Neural progenitor cell (in vitro differentiated cells): ENCODE results near the gene RHOBTB3. TPM values are rescaled to one million over a fixed set of nuclear protein-coding genes. Genes with fewer than 3 reads are reported as not detected.
A peak's percentile ranks its signal among the peaks of the same experiment; 100 is the strongest.
"Not testable (repeated sequence)": the region's sequence is repeated elsewhere in the genome, so short reads cannot be mapped to it uniquely, and the experiment has no call there.

Experiments used
- DNase-seq: peaks from one replicate; pipeline ENCODE4 v3.0.0-alpha.2; 2016; ENCODE audit warnings: low spot score
- H2AFZ ChIP-seq: fragments of 200-600 bp; sonication (generic); replicated peaks from 2 replicates; pipeline ENCODE4 v1.6.1; 2016; ENCODE audit warnings: antibody characterized with exemption
- H3F3A ChIP-seq: fragments of 200-600 bp; sonication (generic); 2 replicates; pipeline ENCODE4 v1.6.1; 2016; ENCODE audit warnings: antibody characterized with exemption, low read depth
- H3K27ac ChIP-seq: fragments of 200-600 bp; sonication (generic); 2 replicates; pipeline ENCODE4 v1.5.1; 2016; ENCODE audit warnings: mild to moderate bottlenecking
- H3K27me3 ChIP-seq: fragments of 200-600 bp; sonication (generic); 2 replicates; pipeline ENCODE4 v1.6.1; 2016; ENCODE audit warnings: mild to moderate bottlenecking, moderate library complexity
- H3K36me3 ChIP-seq: fragments of 200-600 bp; sonication (generic); 2 replicates; pipeline ENCODE4 v1.5.1; 2016
- H3K4me1 ChIP-seq: fragments of 200-600 bp; sonication (generic); 2 replicates; pipeline ENCODE4 v1.6.1; 2016; ENCODE audit warnings: mixed run types
- H3K4me2 ChIP-seq: fragments of 200-600 bp; sonication (generic); 2 replicates; pipeline ENCODE4 v1.6.1; 2016
- H3K4me3 ChIP-seq: fragments of 200-600 bp; sonication (generic); 2 replicates; pipeline ENCODE4 v1.5.1; 2016
- H3K79me2 ChIP-seq: fragments of 200-600 bp; sonication (generic); 2 replicates; pipeline ENCODE4 v1.6.1; 2016; ENCODE audit warnings: low read depth
- H3K9ac ChIP-seq: fragments of 200-600 bp; sonication (generic); 2 replicates; pipeline ENCODE4 v1.6.1; 2016
- H3K9me3 ChIP-seq: fragments of 200-600 bp; sonication (generic); 2 replicates; pipeline ENCODE4 v1.5.1; 2016; ENCODE audit warnings: low read depth
- H4K20me1 ChIP-seq: fragments of 200-600 bp; sonication (generic); 2 replicates; pipeline ENCODE4 v1.6.1; 2016; ENCODE audit warnings: low read depth
- H3K27ac Mint-ChIP-seq: 3 replicates; pipeline ENCODE4 v1.8.0; 2021; ENCODE audit warnings: mixed read lengths
- H3K27me3 Mint-ChIP-seq: 2 replicates; pipeline ENCODE4 v1.8.0; 2022; ENCODE audit warnings: low read depth, mild to moderate bottlenecking, inconsistent platforms, moderate library complexity, mixed read lengths; ENCODE audit not compliant: insufficient read depth
- H3K36me3 Mint-ChIP-seq: 3 replicates; pipeline ENCODE4 v1.8.0; 2021; ENCODE audit warnings: mixed read lengths
- H3K4me1 Mint-ChIP-seq: 3 replicates; pipeline ENCODE4 v1.8.0; 2021; ENCODE audit warnings: mixed read lengths
- H3K4me3 Mint-ChIP-seq: 3 replicates; pipeline ENCODE4 v1.8.0; 2021; ENCODE audit warnings: mild to moderate bottlenecking, moderate library complexity, mixed read lengths
- H3K9me3 Mint-ChIP-seq: 3 replicates; pipeline ENCODE4 v1.8.0; 2020; ENCODE audit warnings: mixed read lengths
- CTCF ChIP-seq: fragments of 200-600 bp; sonication (generic); IDR thresholded peaks from 2 replicates; pipeline ENCODE4 v1.5.1; 2017; ENCODE audit warnings: antibody characterized with exemption, mild to moderate bottlenecking
- EZH2 ChIP-seq: fragments of 200-600 bp; sonication (generic); IDR thresholded peaks from 2 replicates; pipeline ENCODE4 v1.6.1; 2017; ENCODE audit warnings: antibody characterized with exemption, mild to moderate bottlenecking, moderate library complexity
- EZH2phosphoT487 ChIP-seq: fragments of 200-600 bp; sonication (generic); IDR thresholded peaks from 2 replicates; pipeline ENCODE4 v1.6.1; 2017; ENCODE audit warnings: antibody characterized with exemption
- total RNA-seq: library from RNA; depleted of rRNA; stranded (reverse); fragments of >200 nt; gene quantifications from 2 replicates; pipeline ENCODE4 v1.2.3, GENCODE V29; 2015; ENCODE audit warnings: low replicate concordance

Gene RHOBTB3
- total RNA-seq, 1 donor from 2014 or later = 3.6 TPM

GRCh38 chr5:95809414-95809960 is 78.4 kb downstream of the RHOBTB3 start:
- TF ChIP-seq EZH2 (no peak), EZH2phosphoT487 (no peak), CTCF (no peak)
- peaks cover 23% of the 10 kb centered on the region for H3K4me1 ChIP-seq
- no peaks in the 10 kb centered on the region for H3K79me2 ChIP-seq
- Mint-ChIP-seq H3K9me3 (no peaks in the 10 kb centered on the region), H3K27me3 (peaks cover 3% of the 10 kb centered on the region), H3K4me1 (peaks cover 32% of the 10 kb centered on the region), H3K27ac (peak overlapping the region; percentile 29), H3K4me3 (no peak overlapping the region), H3K36me3 (peaks cover 5% of the 10 kb centered on the region)
- no peak overlapping the region for H3K9ac ChIP-seq
- no peaks in the 10 kb centered on the region for H3K27me3 ChIP-seq
- no peaks in the 10 kb centered on the region for H3F3A ChIP-seq
- DNase-seq = no peak
- peak overlapping the region; percentile 34 for H3K4me2 ChIP-seq
- H2AFZ ChIP-seq = no peak overlapping the region
- H3K36me3 ChIP-seq = no peaks in the 10 kb centered on the region
- H3K9me3 ChIP-seq = no peaks in the 10 kb centered on the region
- H3K27ac ChIP-seq = no peak overlapping the region
- no peak overlapping the region for H3K4me3 ChIP-seq
- H4K20me1 ChIP-seq = no peaks in the 10 kb centered on the region

- Histone ChIP-seq H3K79me2 (no peaks in the 10 kb centered on the region), H3K27ac (no peak overlapping the region), H4K20me1 (no peaks in the 10 kb centered on the region), H3K27me3 (no peaks in the 10 kb centered on the region), H3K36me3 (no peaks in the 10 kb centered on the region), H3K9me3 (no peaks in the 10 kb centered on the region), H3K4me1 (peaks cover 23% of the 10 kb centered on the region), H3K9ac (no peak overlapping the region), H3K4me2 (peak overlapping the region; percentile 34), H3F3A (no peaks in the 10 kb centered on the region), H3K4me3 (no peak overlapping the region), H2AFZ (no peak overlapping the region)
- peaks cover 32% of the 10 kb centered on the region for H3K4me1 Mint-ChIP-seq
- DNase-seq = no peak
- no peaks in the 10 kb centered on the region for H3K9me3 Mint-ChIP-seq
- peaks cover 3% of the 10 kb centered on the region for H3K27me3 Mint-ChIP-seq
- no peak overlapping the region for H3K4me3 Mint-ChIP-seq
- TF ChIP-seq CTCF (no peak), EZH2 (no peak), EZH2phosphoT487 (no peak)
- H3K36me3 Mint-ChIP-seq = peaks cover 6% of the 10 kb centered on the region
- H3K27ac Mint-ChIP-seq = peak overlapping the region; percentile 37
These were observed 79.4 kb downstream of the RHOBTB3 start for GRCh38 chr5:95810305-95811125.

GRCh38 chr5:95811126-95811423 is 79.9 kb downstream of the RHOBTB3 start:
- H3K4me2 ChIP-seq, H3K27ac Mint-ChIP-seq: not testable (repeated sequence)

GRCh38 chr5:95811461-95812073 is 80.4 kb downstream of the RHOBTB3 start:
- H4K20me1 ChIP-seq, H3K9me3 ChIP-seq, H3K9ac ChIP-seq, H2AFZ ChIP-seq, H3K27ac ChIP-seq, H3K27me3 ChIP-seq, H3K4me3 Mint-ChIP-seq, H3K27me3 Mint-ChIP-seq, H3K27ac Mint-ChIP-seq, DNase-seq, H3K36me3 ChIP-seq, H3F3A ChIP-seq, H3K36me3 Mint-ChIP-seq, H3K4me3 ChIP-seq, H3K79me2 ChIP-seq, H3K9me3 Mint-ChIP-seq, H3K4me2 ChIP-seq: not testable (repeated sequence)
- H3K4me1 ChIP-seq = peaks cover 23% of the 10 kb centered on the region
- H3K4me1 Mint-ChIP-seq = peaks cover 32% of the 10 kb centered on the region

More at GRCh38 chr5:95811126-95811423, 79.9 kb downstream of the RHOBTB3 start:
- H2AFZ ChIP-seq, H3K9me3 Mint-ChIP-seq, H3K9ac ChIP-seq, H3K27ac ChIP-seq, H4K20me1 ChIP-seq, H3K4me3 ChIP-seq, H3K36me3 Mint-ChIP-seq, H3K79me2 ChIP-seq, H3K27me3 ChIP-seq, H3F3A ChIP-seq, H3K9me3 ChIP-seq, DNase-seq, H3K36me3 ChIP-seq, H3K27me3 Mint-ChIP-seq, H3K4me3 Mint-ChIP-seq: not testable (repeated sequence)
- H3K4me1 ChIP-seq = peaks cover 23% of the 10 kb centered on the region
- peaks cover 32% of the 10 kb centered on the region for H3K4me1 Mint-ChIP-seq
